ENCODE data around the gene CRYBB2.

GRCh38 chr22:25174156-25174887 is 45.1 kb upstream of the CRYBB2 start:
- TF ChIP-seq, protein P1, sequence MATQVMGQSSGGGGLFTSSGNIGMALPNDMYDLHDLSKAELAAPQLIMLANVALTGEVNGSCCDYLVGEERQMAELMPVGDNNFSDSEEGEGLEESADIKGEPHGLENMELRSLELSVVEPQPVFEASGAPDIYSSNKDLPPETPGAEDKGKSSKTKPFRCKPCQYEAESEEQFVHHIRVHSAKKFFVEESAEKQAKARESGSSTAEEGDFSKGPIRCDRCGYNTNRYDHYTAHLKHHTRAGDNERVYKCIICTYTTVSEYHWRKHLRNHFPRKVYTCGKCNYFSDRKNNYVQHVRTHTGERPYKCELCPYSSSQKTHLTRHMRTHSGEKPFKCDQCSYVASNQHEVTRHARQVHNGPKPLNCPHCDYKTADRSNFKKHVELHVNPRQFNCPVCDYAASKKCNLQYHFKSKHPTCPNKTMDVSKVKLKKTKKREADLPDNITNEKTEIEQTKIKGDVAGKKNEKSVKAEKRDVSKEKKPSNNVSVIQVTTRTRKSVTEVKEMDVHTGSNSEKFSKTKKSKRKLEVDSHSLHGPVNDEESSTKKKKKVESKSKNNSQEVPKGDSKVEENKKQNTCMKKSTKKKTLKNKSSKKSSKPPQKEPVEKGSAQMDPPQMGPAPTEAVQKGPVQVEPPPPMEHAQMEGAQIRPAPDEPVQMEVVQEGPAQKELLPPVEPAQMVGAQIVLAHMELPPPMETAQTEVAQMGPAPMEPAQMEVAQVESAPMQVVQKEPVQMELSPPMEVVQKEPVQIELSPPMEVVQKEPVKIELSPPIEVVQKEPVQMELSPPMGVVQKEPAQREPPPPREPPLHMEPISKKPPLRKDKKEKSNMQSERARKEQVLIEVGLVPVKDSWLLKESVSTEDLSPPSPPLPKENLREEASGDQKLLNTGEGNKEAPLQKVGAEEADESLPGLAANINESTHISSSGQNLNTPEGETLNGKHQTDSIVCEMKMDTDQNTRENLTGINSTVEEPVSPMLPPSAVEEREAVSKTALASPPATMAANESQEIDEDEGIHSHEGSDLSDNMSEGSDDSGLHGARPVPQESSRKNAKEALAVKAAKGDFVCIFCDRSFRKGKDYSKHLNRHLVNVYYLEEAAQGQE (IDR thresholded peaks at IDR 0.05; ENCODE audit: insufficient read depth in 1 of 2, low read depth in 2 of 2, low read length in 2 of 2), result no peak
- TF ChIP-seq FOXP2 (optimal IDR thresholded peaks at IDR 0.05; ENCODE audit: borderline replicate concordance, extremely low read depth, extremely low read length, insufficient read depth) (no peak), SIN3A (IDR thresholded peaks at IDR 0.05; ENCODE audit: borderline replicate concordance, insufficient read depth, low read length) (no peak), POLR2AphosphoS5 (IDR thresholded peaks at IDR 0.05; ENCODE audit: low read depth, low read length) (no peak), TAF1 (IDR thresholded peaks at IDR 0.05; ENCODE audit: borderline replicate concordance, insufficient read depth, low read length) (no peak)
